ELR (cell line): Measurements from ENCODE around the gene AMPD2.

Experiments
- DNase-seq: peaks from one replicate; pipeline ENCODE4 v3.0.0-alpha.2; 2015; ENCODE audit warnings: low read depth

The AMPD2 gene

DNA sequence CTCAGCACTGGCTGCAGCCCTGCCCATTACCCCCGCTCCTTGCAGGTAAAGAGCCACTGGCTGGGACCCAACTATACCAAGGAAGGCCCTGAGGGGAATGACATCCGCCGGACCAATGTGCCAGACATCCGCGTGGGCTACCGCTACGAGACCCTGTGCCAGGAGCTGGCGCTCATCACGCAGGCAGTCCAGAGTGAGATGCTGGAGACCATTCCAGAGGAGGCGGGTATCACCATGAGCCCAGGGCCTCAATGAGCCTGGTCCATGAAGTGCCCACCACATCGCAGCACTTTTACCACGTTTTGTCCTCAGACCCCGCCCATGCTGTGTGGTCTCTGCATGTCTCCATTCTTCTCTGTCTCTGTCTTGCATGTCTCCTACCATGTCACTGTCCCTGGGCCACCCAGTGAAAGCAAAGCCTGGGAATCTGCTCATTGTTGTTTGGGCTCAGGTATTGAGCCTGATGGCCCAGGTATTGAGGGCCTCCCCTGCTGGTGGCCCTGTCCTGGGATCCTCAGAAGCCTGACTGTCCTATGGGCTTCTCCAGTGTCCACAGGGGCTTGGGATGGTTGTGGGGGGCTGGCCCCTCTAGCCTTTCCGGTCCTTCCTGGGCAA, 11.4 kb downstream of the AMPD2 start:
- DNase-seq, result no peak

DNA sequence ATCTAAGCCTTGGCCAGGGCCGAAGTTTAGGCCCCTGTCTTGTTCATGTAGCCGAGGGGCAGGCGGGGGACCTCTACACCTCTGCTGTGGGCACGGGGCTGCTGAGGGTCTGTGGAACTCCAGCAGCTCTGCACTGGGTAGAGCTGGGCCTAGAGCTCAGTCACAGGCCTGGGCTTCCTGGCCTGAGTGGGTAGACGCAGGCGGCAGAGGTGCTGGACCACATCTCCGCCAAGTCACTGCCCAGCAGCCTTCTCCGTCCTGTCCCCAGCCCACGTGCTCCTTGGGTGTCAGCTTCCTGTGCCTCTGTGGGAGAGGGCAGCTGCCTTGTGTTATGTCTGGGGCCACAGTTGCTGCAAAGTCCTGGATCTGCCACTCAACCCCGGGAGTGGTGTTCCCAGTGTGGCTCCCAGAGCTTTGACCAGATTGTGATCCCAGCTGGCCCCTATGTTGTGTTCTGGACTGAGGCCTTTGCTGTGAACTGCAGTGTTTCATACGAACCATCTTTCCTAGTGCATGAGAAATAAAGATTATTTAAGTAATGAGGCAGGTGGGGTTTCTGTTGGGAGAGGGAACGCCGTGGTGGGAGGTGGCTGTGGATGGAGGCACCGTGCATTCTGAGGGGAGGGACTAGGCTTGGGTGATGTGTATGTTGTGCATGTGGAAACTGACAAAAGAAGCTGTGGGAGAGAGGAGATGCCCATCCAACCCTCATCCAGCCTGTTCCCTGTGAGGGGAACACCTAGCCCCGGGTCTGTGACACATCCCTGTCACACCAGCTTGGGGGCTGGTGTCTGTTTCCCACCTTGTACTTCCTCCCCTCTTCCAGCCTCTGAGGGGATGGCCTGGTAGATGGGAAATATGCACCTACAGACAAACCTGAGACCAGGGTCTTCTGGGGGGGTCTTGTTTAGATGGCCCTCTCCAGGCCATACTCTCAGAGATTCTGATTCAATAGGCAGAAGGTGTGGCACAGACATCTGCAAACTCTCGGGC, 12.2 kb downstream of the AMPD2 start:
- no peak for DNase-seq

GRCh38 chr1:109632671-109633346, 13.2 kb downstream of the AMPD2 start:
- no peak for DNase-seq

DNA sequence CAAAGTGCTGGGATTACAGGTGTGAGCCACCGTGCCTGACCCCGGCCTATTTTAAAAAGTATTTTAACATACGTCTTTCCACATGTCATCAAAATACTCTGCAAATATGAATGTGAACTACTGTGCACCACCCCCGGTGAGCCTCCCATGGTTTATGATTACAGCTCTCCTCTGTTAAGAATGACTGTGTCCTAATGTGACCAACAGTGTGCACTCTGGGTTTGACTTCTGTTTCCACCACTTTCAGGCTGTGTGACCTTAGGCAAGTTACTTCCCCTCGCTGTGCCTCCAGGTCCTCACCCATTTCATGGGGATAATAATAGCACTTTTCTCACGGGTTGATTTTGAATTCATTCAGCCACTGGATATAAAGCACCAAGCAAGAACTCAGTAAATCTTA, 14.7 kb downstream of the AMPD2 start:
- no peak for DNase-seq

DNA sequence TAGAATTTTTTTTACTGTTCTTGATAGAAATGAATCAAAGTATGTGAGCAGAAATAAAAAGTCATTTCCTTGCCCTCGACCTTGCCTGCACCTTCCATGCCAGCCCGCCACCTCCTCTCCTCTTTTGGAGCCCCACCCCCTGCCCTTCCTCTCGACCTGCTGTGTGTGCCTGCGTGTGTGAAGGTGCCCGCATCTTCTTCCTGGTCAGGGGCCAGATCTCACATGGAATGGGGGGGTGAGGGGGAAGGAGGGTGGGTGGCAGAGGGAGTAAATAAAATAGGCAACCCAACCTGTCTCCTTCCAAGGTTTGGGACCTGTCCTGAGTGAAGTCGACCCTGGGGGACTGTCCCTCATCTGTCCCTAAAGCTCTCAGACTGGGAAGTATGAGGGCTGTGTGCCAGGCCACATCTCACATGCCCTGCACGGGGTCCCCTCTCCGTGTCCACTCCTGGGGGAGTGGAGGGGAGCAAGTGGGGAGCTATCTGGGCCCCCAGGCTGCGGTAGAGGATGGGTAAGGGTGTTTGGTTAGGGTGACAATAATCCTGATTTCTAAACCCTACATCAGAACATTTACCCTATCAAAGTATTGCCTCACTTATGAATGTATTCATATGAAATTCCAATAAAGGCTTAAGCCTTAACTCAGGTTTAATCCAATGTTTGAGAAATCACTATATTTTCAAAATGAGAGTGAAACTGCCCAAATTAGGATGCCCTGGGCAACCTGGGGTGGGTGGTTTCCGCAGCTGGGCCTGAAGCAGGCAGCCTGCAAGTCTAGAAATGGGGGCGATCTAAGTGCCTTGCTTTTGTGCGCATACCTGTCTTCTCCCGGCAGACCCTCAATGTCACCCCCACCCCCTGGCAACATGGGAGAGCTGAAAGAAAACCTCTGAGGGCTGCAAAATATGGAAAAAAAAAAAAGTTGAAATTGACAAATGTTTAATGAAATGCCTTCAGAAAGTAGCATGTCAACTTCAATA, 15.4 kb downstream of the AMPD2 start:
- DNase-seq, result no peak

GRCh38 chr1:109635862-109636200, 16.2 kb downstream of the AMPD2 start:
- no peak for DNase-seq

GRCh38 chr1:109636201-109636952, 16.7 kb downstream of the AMPD2 start:
- peak; percentile 72 for DNase-seq

DNA sequence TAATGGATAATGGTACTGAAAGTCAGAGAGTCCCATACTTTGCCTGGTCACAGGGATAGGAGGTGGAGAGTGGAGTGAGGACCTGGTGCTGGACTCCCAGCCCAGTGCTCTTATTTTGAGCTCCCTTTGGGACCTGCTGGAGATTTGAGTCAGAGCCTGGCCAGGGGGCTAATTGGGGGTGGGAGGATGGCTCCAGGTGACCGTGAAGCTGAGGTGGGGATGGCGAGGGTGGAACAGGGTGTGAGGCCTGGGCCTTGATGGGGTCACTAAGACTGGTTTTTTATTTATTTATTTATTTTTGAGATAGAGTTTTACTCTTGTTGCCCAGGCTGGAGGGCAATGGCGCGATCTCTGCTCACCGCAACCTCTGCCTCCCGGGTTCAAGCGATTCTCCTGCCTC, 17.8 kb downstream of the AMPD2 start:
- no peak for DNase-seq

GRCh38 chr1:109639063-109639840, 19.6 kb downstream of the AMPD2 start:
- no peak for DNase-seq

DNA sequence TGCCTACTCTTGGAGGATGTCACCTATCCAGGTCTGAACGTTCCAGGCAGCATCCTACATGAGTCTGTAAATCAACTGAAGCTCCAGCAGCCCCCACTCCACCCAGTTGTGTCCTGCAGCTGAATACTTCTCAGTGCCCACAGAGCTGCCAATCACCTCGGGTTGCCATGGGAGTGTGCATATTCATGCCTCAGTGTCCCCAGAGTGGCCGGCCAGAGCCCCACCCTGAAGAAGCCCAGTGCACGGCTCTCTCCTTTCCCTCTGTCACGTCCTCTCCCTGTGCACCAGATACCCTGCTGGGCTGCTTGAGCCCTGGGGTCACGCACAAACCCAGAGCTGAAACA, 20.2 kb downstream of the AMPD2 start:
- no peak for DNase-seq

DNA sequence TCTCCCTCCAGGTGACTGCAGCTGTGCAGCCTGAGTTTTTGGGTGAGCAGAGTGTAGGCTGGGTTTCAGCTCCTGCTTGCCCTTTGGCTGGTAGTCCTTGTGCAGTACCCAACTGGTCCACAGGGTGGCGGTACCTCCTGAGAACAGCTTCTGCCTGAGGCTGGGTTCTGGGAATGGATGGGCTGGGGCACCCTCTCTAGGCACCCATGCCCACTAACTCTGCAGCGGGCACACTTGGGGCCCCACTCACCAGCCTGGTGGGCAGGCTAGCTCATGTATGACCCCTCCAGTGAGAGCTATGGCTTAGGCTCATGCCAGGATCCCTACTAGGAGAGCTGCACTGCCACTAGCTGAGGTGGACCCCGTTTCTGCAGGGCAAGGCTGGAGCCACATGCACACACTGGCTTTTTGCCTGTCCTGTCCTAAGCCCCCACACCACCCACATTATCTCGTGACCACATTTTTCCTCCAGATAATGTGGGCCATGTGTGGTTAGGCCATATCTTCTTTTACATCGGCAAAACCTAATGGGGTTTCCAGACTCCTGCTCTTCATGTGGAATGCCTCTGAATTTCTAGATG, 20.7 kb downstream of the AMPD2 start:
- peak; percentile 72 for DNase-seq

DNA sequence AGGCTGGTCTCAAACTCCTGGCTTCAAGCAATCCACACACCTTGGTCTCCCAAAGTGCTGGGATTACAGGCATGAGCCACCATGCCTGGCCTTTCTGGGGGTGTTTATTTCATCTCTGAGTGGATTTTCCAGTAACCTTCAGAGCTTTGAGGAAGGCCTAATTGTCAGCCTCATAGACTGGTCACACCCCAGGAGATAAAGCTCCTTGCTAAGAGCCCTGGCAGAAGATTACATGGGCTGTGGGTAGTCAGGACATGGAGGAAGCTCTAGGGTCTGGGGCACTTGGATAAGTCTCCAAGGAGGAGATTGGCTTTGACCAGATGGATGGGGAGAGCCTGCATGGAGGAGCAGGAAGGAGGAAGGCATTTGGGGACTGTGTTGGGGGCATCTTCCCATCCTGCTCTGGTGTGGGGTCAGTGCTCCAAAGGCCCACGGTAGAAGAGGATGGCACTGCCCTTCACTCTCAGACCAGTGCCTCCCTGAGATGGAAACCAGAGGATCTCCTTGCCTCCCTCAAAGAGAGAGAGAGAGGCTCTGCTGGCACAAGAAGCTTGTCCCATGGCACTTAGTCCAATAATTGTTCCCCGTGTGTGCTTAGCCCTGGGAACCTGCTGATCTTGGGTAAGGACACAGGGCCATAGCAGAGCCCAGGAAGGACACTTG, 21.6 kb downstream of the AMPD2 start:
- no peak for DNase-seq

DNA sequence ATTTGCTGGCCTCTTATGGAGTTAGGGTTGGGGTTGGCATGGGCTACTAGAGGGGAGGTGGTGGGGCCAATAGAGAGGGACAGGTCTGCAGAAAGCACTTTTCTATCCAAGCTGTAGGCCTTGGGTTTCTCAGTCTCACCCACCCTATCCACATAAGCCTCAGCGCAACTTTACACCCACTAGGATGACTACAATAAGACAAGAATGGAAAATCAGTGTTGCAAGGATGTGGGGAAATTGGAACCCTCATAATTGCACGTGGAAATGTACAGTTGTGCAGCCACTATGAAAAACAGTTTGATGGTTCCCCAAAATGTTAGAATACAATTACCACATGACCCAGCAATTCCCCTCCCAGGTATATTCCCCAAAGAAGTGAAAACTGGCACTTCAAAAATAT, 22.2 kb downstream of the AMPD2 start:
- no peak for DNase-seq

DNA sequence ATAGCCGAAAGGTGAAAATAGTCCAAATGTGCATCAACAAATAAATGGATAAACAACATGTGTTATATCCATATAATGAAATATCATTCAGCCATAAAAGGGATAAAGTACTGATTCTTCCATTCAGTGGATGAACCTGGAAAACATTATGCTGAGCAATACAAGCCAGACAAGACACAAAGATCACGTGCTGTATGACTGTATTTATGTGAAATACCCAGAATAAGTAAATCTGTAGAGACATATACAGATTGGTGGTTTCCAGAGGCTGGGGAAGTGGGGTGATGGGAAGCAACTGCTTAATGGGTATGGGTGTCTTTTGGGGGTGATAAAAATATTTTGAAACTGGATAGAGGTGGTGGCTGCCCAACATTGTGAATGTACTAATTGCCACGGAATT, 23.0 kb downstream of the AMPD2 start:
- DNase-seq, result peak; percentile 32

GRCh38 chr1:109643385-109644230, 24.0 kb downstream of the AMPD2 start:
- peak; percentile 77 for DNase-seq

DNA sequence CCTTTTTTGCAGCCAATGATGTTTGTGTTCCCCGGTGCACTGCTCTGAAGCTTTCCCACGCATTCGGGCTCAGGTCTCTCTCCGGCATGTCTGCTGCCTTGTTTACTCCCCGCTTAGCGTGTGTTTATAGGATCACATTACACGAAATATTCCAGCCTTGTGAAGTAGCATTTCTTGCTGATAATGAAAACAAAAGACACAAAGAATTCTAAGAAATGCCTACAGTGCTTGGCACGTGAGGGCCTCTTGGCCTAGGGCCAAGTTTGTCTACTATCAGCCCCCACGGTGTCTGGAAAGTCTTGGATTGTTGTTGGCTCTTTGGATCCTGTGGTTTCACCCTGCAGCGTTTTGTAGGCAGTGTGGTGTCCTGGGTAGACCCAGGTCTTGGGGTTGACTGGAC, 25.0 kb downstream of the AMPD2 start:
- no peak for DNase-seq

DNA sequence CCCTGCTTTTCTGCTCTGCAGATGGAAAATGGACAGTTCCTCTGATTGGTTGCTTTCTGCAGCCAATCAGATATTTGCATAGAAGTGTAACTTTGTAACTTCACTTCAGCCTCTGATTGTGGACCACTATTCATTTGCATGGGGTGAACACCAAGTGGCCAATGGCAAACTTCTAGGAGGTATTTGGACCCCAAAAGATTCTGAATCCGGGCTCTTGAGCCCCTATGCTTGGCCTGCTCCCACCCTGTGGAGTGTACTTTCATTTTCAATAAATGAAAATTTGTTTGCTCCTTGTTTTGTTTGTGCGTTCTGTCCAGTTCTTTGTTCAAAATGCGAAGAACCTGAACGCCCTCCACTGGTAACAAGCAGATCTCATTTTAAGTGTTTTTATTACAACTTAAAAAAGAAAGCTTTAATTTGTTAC, 29.9 kb downstream of the AMPD2 start:
- peak; percentile 66 for DNase-seq

GRCh38 chr1:109650609-109651008, 31.0 kb downstream of the AMPD2 start:
- DNase-seq, result peak; percentile 32
